K562 (cell line): ENCODE results near the gene LRRC3. TPM values are rescaled to one million over a fixed set of nuclear protein-coding genes. Genes with fewer than 3 reads are reported as not detected.
A peak's percentile ranks its signal among the peaks of the same experiment; 100 is the strongest.

Experiments
- ATAC-seq: fragments of 200-7000 bp; cut with Tn5 transposase; 3 replicates; pipeline ENCODE4 v1.9.1; 2020; ENCODE audit warnings: moderate library complexity
- BruUV-seq: library from RNA; stranded (reverse); fragments of 400-500 nt; replicated peaks from 2 replicates; lab custom pipeline; 2021; lab: Mats Ljungman, UMichigan
- CTCF ChIA-PET: fragments of 300-600 bp; formaldehyde crosslinking; extraction: SDS; loops from one replicate; lab custom pipeline; 2021; ENCODE audit warnings: low intra/inter-chr PET ratio; lab: Yijun Ruan, JAX
- POLR2A ChIA-PET: fragments of 300-600, 350-650 bp; sonication (Branson Sonifier 250); formaldehyde crosslinking; extraction: SDS; loops from one replicate; lab custom pipeline; 2021; ENCODE audit warnings: antibody characterized with exemption, inconsistent platforms; lab: Yijun Ruan, JAX
- DNase-seq, 4 experiments: peaks; one replicate each; pipeline versions ENCODE4 v3.0.0 to v3.0.0-alpha.2; 2011 to 2018; ENCODE audit warnings: low spot score in 3 of 4, mixed read lengths in 3 of 4; ENCODE audit errors: extremely low read depth in 1 of 4
- FAIRE-seq: peaks from 2 replicates; lab custom pipeline; 2011; peaks lifted over from hg19 to GRCh38; lab: Jason Lieb, UNC
- H2AFZ ChIP-seq: 2 replicates; pipeline ENCODE4 v1.6.0; 2011; ENCODE audit warnings: low read depth, low read length, control low read depth, inconsistent platforms
- H3K27ac ChIP-seq: fragments of 200-600 bp; 3 replicates; pipeline ENCODE4 v1.8.0; 2011; ENCODE audit warnings: low read depth, mild to moderate bottlenecking, control low read depth, inconsistent platforms, low read length, moderate library complexity, mixed read lengths; ENCODE audit errors: extremely low read depth
- H3K27me3 ChIP-seq, 2 experiments: fragments of 300-600 bp in 1 of 2; 2 replicates in 1 of 2; 3 replicates in 1 of 2; pipeline versions ENCODE4 v1.6.0 to v1.8.0; 2011; ENCODE audit warnings: inconsistent platforms in 2 of 2, low read length in 2 of 2, mild to moderate bottlenecking in 1 of 2, mixed read lengths in 1 of 2, moderate library complexity in 1 of 2; ENCODE audit not compliant: control insufficient read depth in 2 of 2, insufficient read depth in 2 of 2
- H3K36me3 ChIP-seq: fragments of 300-600 bp; 3 replicates; pipeline ENCODE4 v1.8.0; 2011; ENCODE audit warnings: mild to moderate bottlenecking, low read length, inconsistent platforms; ENCODE audit not compliant: control insufficient read depth, insufficient read depth
- H3K4me1 ChIP-seq, 2 experiments: fragments of 200-600 bp in 1 of 2; replicated peaks in 1 of 2; 2 replicates in 1 of 2; 3 replicates in 1 of 2; pipeline versions ENCODE4 v1.5.1 to v1.8.0; 2011; ENCODE audit warnings: inconsistent platforms in 2 of 2, low read length in 2 of 2, mild to moderate bottlenecking in 1 of 2, mixed read lengths in 1 of 2, moderate library complexity in 1 of 2; ENCODE audit not compliant: control insufficient read depth in 2 of 2, insufficient read depth in 2 of 2
- H3K4me2 ChIP-seq: 2 replicates; pipeline ENCODE4 v1.6.1; 2011; ENCODE audit warnings: low read length, control low read depth, inconsistent platforms, mixed read lengths; ENCODE audit not compliant: insufficient read depth
- H3K4me3 ChIP-seq: fragments of 200-600 bp; sonication (generic), shearing (Covaris generic); 2 replicates; pipeline ENCODE4 v1.5.1; 2016; ENCODE audit warnings: control low read depth, inconsistent platforms
- H3K79me2 ChIP-seq: fragments of 200-600 bp; 3 replicates; pipeline ENCODE4 v1.8.0; 2011; ENCODE audit warnings: low read length, inconsistent platforms; ENCODE audit not compliant: control insufficient read depth, insufficient read depth
- H3K9ac ChIP-seq, 2 experiments: 2 replicates each; pipeline versions ENCODE4 v1.6.0 to v1.6.1; 2011; ENCODE audit warnings: low read depth in 2 of 2, low read length in 2 of 2, control low read depth in 1 of 2, inconsistent platforms in 1 of 2, mild to moderate bottlenecking in 1 of 2, mixed read lengths in 1 of 2; ENCODE audit not compliant: insufficient read depth in 1 of 2
- H3K9me1 ChIP-seq: one replicate; pipeline ENCODE4 v1.6.0; 2011; ENCODE audit warnings: inconsistent platforms, mild to moderate bottlenecking, low read length, moderate library complexity; ENCODE audit not compliant: control insufficient read depth, insufficient read depth
- H3K9me3 ChIP-seq: replicated peaks from 2 replicates; pipeline ENCODE4 v1.5.1; 2011; ENCODE audit warnings: low read depth, low read length, inconsistent platforms; ENCODE audit not compliant: control insufficient read depth, insufficient read depth
- H4K20me1 ChIP-seq: replicated peaks from 2 replicates; pipeline ENCODE4 v1.6.1; 2011; ENCODE audit warnings: low read length, inconsistent platforms, mixed read lengths; ENCODE audit not compliant: control insufficient read depth, insufficient read depth
- CTBP1 ChIP-seq: fragments of 450-650 bp; IDR thresholded peaks from 2 replicates; pipeline ENCODE4 v1.6.1; 2016; ENCODE audit warnings: borderline replicate concordance
- THRB ChIP-seq: fragments of 450-650 bp; formaldehyde crosslinking; conservative IDR thresholded peaks from 2 replicates; pipeline ENCODE4 v1.4.0; 2022; ENCODE audit warnings: mild to moderate bottlenecking, missing genetic modification characterization
- UBTF ChIP-seq, 2 experiments: IDR thresholded peaks; 2 replicates each; pipeline ENCODE4 v1.6.1; 2012; ENCODE audit warnings: improper control_type of control experiment in 2 of 2, low read depth in 2 of 2, low read length in 2 of 2, borderline replicate concordance in 1 of 2
- WGBS: fragments of 100-300 bp; shearing (Covaris generic); methylation state at CpG from one replicate; pipeline ENCODE4 v1.1.6; 2016; ENCODE audit warnings: low coverage, mixed read lengths; ENCODE audit not compliant: insufficient coverage; ENCODE audit errors: missing lambda C conversion rate; 5-methylcytosine and 5-hydroxymethylcytosine counted together
- in situ Hi-C: fragments of 300-500 bp; cut with MboI; formaldehyde crosslinking; loops from 4 replicates; pipeline ENCODE4 v1.15.0; 2018; ENCODE audit warnings: inconsistent platforms, mixed read lengths
- intact Hi-C: fragments of 100-400 bp; cut with micrococcal nuclease; formaldehyde crosslinking; loops from 2 replicates; pipeline ENCODE4 v1.14.2; 2022
- polyA plus RNA-seq, 8 experiments: library from polyadenylated mRNA; depleted of rRNA in 4 of 8; stranded (reverse) in 5 of 8; unstranded in 3 of 8; fragments of >200 nt; fragmentation: Nextera tagmentation in 2 of 8; fragmentation: Illumina TruSeq in 1 of 8; extraction: Ambion mirVana in 2 of 8; extraction: Trizol in 1 of 8; gene quantifications; 2 replicates each; pipeline versions ENCODE4 v1.2.1 to v1.2.3, GENCODE V29; 2011 to 2014; ENCODE audit warnings: inconsistent platforms in 1 of 8, missing spikeins in 1 of 8
- total RNA-seq, 7 experiments: library from RNA; depleted of rRNA in 6 of 7; stranded (reverse); fragments of >200 nt in 6 of 7; fragmentation: Illumina TruSeq in 2 of 7; extraction: Trizol in 2 of 7; gene quantifications; 2 replicates each; pipeline versions ENCODE4 v1.2.1 to v1.2.3, GENCODE V29; 2011 to 2021; ENCODE audit warnings: low replicate concordance in 1 of 7

Gene LRRC3
- total and polyA plus RNA-seq, 9 of the 15 experiments (the other 6 are each of a cell fraction or from before 2014, with no cell fraction given): 0.04 TPM; not detected in 7

GRCh38 chr21:44436958-44437357 is 18.4 kb upstream of the LRRC3 start:
- no peak for TF ChIP-seq THRB
- peak; percentile 42; the same call in 1 of the 2 replicates for TF ChIP-seq CTBP1
- 0 out of 4 replicates have a peak, but pooled peaks of 1 of the 2 experiments have one; percentile 32 for TF ChIP-seq UBTF (IDR thresholded peaks at IDR 0.05; ENCODE audit: borderline replicate concordance in 1 of 2, low read depth in 2 of 2, low read length in 2 of 2)
- intact Hi-C loops: no loop called here
- Histone ChIP-seq H2AFZ (no peak overlapping the region), H3K9me1 (no peaks in the 10 kb centered on the region), H3K4me1 (peaks cover 0 to 14% of the 10 kb centered on the region in 2 experiments; a peak in 1 of 5 replicates), H3K79me2 (no peaks in the 10 kb centered on the region), H3K4me3 (no peak overlapping the region), H3K36me3 (no peaks in the 10 kb centered on the region), H3K27ac (no peak overlapping the region), H3K9ac (no peak overlapping the region), H3K27me3 (peaks cover 12 to 96% of the 10 kb centered on the region in 2 experiments; a peak in 3 of 5 replicates), H3K9me3 (no peaks in the 10 kb centered on the region), H3K4me2 (no peak overlapping the region), H4K20me1 (0 out of 2 replicates have a peak, but pooled peaks cover 9% of the 10 kb centered on the region)
- ChIA-PET POLR2A (interaction anchor here (1.6 kb wide), 1 partner anchor 9 kb away, joined by 9 read pairs; no protein-coding TSS in a partner anchor), CTCF (no interaction called here)
- ATAC-seq (peak; percentile 58), DNase-seq (no peak), FAIRE-seq (no peak)
- WGBS: 9% methylated on average over 17 of the region's 18 CpGs
- no TSS peak for BruUV-seq
- in situ Hi-C loops: no loop called here
